GM23338 (cell line): ENCODE measurements around the gene CPNE1. TPM values are rescaled to one million over a fixed set of nuclear protein-coding genes. Genes with fewer than 3 reads are reported as not detected.

Source experiments
- ATAC-seq: fragments of 200-7000 bp; cut with Tn5 transposase; 3 replicates; pipeline ENCODE4 v1.9.1; 2020
- DNase-seq: peaks from one replicate; pipeline ENCODE4 v3.0.0-alpha.2; 2015; ENCODE audit warnings: low spot score
- H2AFZ ChIP-seq: fragments of 200-600 bp; sonication (generic); 2 replicates; pipeline ENCODE4 v1.8.0; 2016; ENCODE audit warnings: antibody characterized with exemption, mild to moderate bottlenecking, moderate library complexity
- H3F3A ChIP-seq: fragments of 200-600 bp; sonication (generic); replicated peaks from 2 replicates; pipeline ENCODE4 v1.8.0; 2017; ENCODE audit warnings: antibody characterized with exemption, mixed run types, low read depth
- H3K27ac ChIP-seq: fragments of 200-600 bp; sonication (generic); 2 replicates; pipeline ENCODE4 v1.6.1; 2016; ENCODE audit warnings: low read depth
- H3K27me3 ChIP-seq: fragments of 200-600 bp; sonication (generic); 2 replicates; pipeline ENCODE4 v1.8.0; 2016; ENCODE audit warnings: mild to moderate bottlenecking, mixed run types, moderate library complexity; ENCODE audit not compliant: insufficient read depth
- H3K36me3 ChIP-seq: fragments of 200-600 bp; sonication (generic); 2 replicates; pipeline ENCODE4 v1.8.0; 2016; ENCODE audit warnings: mild to moderate bottlenecking; ENCODE audit not compliant: insufficient read depth
- H3K4me1 ChIP-seq: fragments of 200-600 bp; sonication (generic); 2 replicates; pipeline ENCODE4 v1.8.0; 2016; ENCODE audit warnings: mild to moderate bottlenecking, moderate library complexity; ENCODE audit not compliant: insufficient read depth
- H3K4me2 ChIP-seq: fragments of 200-600 bp; sonication (generic); 2 replicates; pipeline ENCODE4 v1.7.1; 2017; ENCODE audit warnings: mixed run types
- H3K4me3 ChIP-seq: fragments of 200-600 bp; sonication (generic); 2 replicates; pipeline ENCODE4 v1.6.1; 2016; ENCODE audit warnings: mixed run types
- H3K79me2 ChIP-seq: fragments of 200-600 bp; sonication (generic); replicated peaks from 2 replicates; pipeline ENCODE4 v1.8.0; 2017; ENCODE audit warnings: mild to moderate bottlenecking; ENCODE audit not compliant: insufficient read depth
- H3K9me2 ChIP-seq: fragments of 200-600 bp; sonication (generic); 2 replicates; pipeline ENCODE4 v1.8.0; 2017; ENCODE audit not compliant: insufficient read depth
- H4K20me1 ChIP-seq: fragments of 200-600 bp; sonication (generic); replicated peaks from 2 replicates; pipeline ENCODE4 v1.8.0; 2017; ENCODE audit warnings: mild to moderate bottlenecking; ENCODE audit not compliant: insufficient read depth
- H3K27ac Mint-ChIP-seq: 2 replicates; pipeline ENCODE4 v1.8.0; 2020; ENCODE audit warnings: inconsistent platforms, mild to moderate bottlenecking, moderate library complexity, mixed read lengths
- H3K27me3 Mint-ChIP-seq: 3 replicates; pipeline ENCODE4 v1.8.0; 2022; ENCODE audit warnings: low read depth, mild to moderate bottlenecking, moderate library complexity, mixed read lengths, inconsistent platforms; ENCODE audit not compliant: insufficient read depth, poor library complexity
- H3K36me3 Mint-ChIP-seq: 3 replicates; pipeline ENCODE4 v1.8.0; 2021; ENCODE audit warnings: low read depth, mild to moderate bottlenecking, inconsistent platforms, moderate library complexity, mixed read lengths
- H3K4me1 Mint-ChIP-seq: 3 replicates; pipeline ENCODE4 v1.8.0; 2020; ENCODE audit warnings: mild to moderate bottlenecking, inconsistent platforms, mixed read lengths
- H3K4me3 Mint-ChIP-seq: 3 replicates; pipeline ENCODE4 v1.8.0; 2021; ENCODE audit warnings: moderate library complexity, mild to moderate bottlenecking, inconsistent platforms, mixed read lengths
- H3K9me3 Mint-ChIP-seq: 3 replicates; pipeline ENCODE4 v1.8.0; 2020; ENCODE audit warnings: moderate library complexity, mild to moderate bottlenecking, inconsistent platforms, mixed read lengths
- CREB1 ChIP-seq: fragments of 250-450 bp; sonication (Bioruptor Pico); IDR thresholded peaks from 2 replicates; pipeline ENCODE4 v1.5.0; 2020; ENCODE audit warnings: low read depth, mild to moderate bottlenecking, moderate library complexity
- CTCF ChIP-seq, 2 experiments: fragments of 200-600 bp in 1 of 2; sonication (generic) in 1 of 2; conservative IDR thresholded peaks; 2 replicates each; pipeline versions ENCODE4 v1.5.1 to v1.6.1; 2016 to 2017; ENCODE audit warnings: antibody characterized with exemption in 2 of 2, low read depth in 2 of 2, mild to moderate bottlenecking in 2 of 2, moderate library complexity in 1 of 2
- ETS1 ChIP-seq: IDR thresholded peaks from 2 replicates; pipeline ENCODE4 v1.6.1; 2016; ENCODE audit warnings: antibody characterized with exemption
- EZH2 ChIP-seq: fragments of 200-600 bp; sonication (generic); IDR thresholded peaks from one replicate; pipeline ENCODE4 v1.8.0; 2017; ENCODE audit warnings: antibody characterized with exemption, mild to moderate bottlenecking, low read depth; ENCODE audit not compliant: unreplicated experiment
- EZH2phosphoT487 ChIP-seq: fragments of 200-600 bp; sonication (generic); IDR thresholded peaks from one replicate; pipeline ENCODE4 v1.8.1; 2018; ENCODE audit warnings: antibody characterized with exemption; ENCODE audit not compliant: unreplicated experiment
- JUNB ChIP-seq: IDR thresholded peaks from one replicate; pipeline ENCODE4 v1.6.1; 2016; ENCODE audit warnings: antibody characterized with exemption; ENCODE audit not compliant: unreplicated experiment
- NANOG ChIP-seq: IDR thresholded peaks from 2 replicates; pipeline ENCODE4 v1.6.1; 2016; ENCODE audit warnings: antibody characterized with exemption, borderline replicate concordance
- POLR2AphosphoS5 ChIP-seq: IDR thresholded peaks from 2 replicates; pipeline ENCODE4 v1.6.1; 2016; ENCODE audit warnings: antibody characterized with exemption, low read depth
- REST ChIP-seq: IDR thresholded peaks from one replicate; pipeline ENCODE4 v1.6.1; 2018; ENCODE audit warnings: antibody characterized with exemption; ENCODE audit not compliant: unreplicated experiment
- STAT1 ChIP-seq: IDR thresholded peaks from one replicate; pipeline ENCODE4 v1.6.1; 2016; ENCODE audit warnings: antibody characterized with exemption; ENCODE audit not compliant: unreplicated experiment
- ZNF114 ChIP-seq: fragments of 250-450 bp; sonication (Bioruptor Pico); IDR thresholded peaks from 2 replicates; pipeline ENCODE4 v1.5.0; 2020; ENCODE audit warnings: mild to moderate bottlenecking, moderate library complexity
- ZNF331 ChIP-seq: fragments of 250-450 bp; sonication (Bioruptor Pico); IDR thresholded peaks from 2 replicates; pipeline ENCODE4 v1.5.0; 2020; ENCODE audit warnings: low read depth, mild to moderate bottlenecking, moderate library complexity
- ZNF462 ChIP-seq: fragments of 250-450 bp; sonication (Bioruptor Pico); IDR thresholded peaks from 2 replicates; pipeline ENCODE4 v1.5.0; 2020; ENCODE audit warnings: mild to moderate bottlenecking, moderate library complexity
- polyA plus RNA-seq: library from polyadenylated mRNA; unstranded; fragments of >200 nt; fragmentation: Nextera tagmentation; extraction: Ambion mirVana; gene quantifications from 2 replicates; pipeline ENCODE4 v1.2.1, GENCODE V29; 2016
- total RNA-seq: library from RNA; depleted of rRNA; stranded (reverse); fragments of >200 nt; shearing (Covaris generic); gene quantifications from 2 replicates; pipeline ENCODE4 v1.2.3, GENCODE V29; 2014

The CPNE1 gene
- total and polyA plus RNA-seq, 2 experiments from 2014 or later: 189 to 196 TPM

- TF ChIP-seq EZH2 (no peak), EZH2phosphoT487 (no peak), ETS1 (no peak), POLR2AphosphoS5 (no peak), ZNF331 (CRISPR knock-in tag) (no peak), STAT1 (no peak), ZNF462 (CRISPR knock-in tag) (no peak), CREB1 (CRISPR knock-in tag) (no peak), JUNB (no peak), REST (no peak), ZNF114 (CRISPR knock-in tag) (no peak), NANOG (no peak), CTCF (conservative IDR thresholded peaks at IDR 0.05; ENCODE audit: low read depth in 2 of 2) (no peak)
- H3K36me3 Mint-ChIP-seq: peaks cover 8% of the 10 kb centered on the region; the same call in 2 of the 3 replicates
- no peaks in the 10 kb centered on the region for H3K27me3 Mint-ChIP-seq
- H3K4me1 Mint-ChIP-seq: peaks cover 29% of the 10 kb centered on the region; the same call in 2 of the 3 replicates
- Histone ChIP-seq H3K4me2 (no peak overlapping the region), H3F3A (0 out of 2 replicates have a peak, but pooled peaks cover 5% of the 10 kb centered on the region), H3K27ac (no peak overlapping the region), H3K36me3 (peaks cover 11% of the 10 kb centered on the region; the same call in 1 of the 2 replicates), H2AFZ (no peak overlapping the region), H3K9me2 (no peaks in the 10 kb centered on the region), H3K4me1 (peaks cover 37% of the 10 kb centered on the region), H4K20me1 (peaks cover 94% of the 10 kb centered on the region), H3K4me3 (no peak overlapping the region), H3K27me3 (no peaks in the 10 kb centered on the region), H3K79me2 (peaks cover 100% of the 10 kb centered on the region)
- ATAC-seq (no peak), DNase-seq (no peak)
- H3K4me3 Mint-ChIP-seq: no peak overlapping the region
- H3K27ac Mint-ChIP-seq: no peak overlapping the region
- no peaks in the 10 kb centered on the region for H3K9me3 Mint-ChIP-seq
Measured at GRCh38 chr20:35657271-35657670, 7.4 kb downstream of the CPNE1 start.
